GM21526 (cell line): Measurements from ENCODE around the gene PDE4DIP.
"Not testable (repeated sequence)": the region's sequence is repeated elsewhere in the genome, so short reads cannot be mapped to it uniquely, and the experiment has no call there.

Source experiments
- ATAC-seq: cut with Tn5 transposase; IDR thresholded peaks from one replicate; pipeline ENCODE4 v1.9.1; 2021; ENCODE audit warnings: moderate library complexity; ENCODE audit not compliant: unreplicated experiment, low FRiP score

The PDE4DIP gene

DNA sequence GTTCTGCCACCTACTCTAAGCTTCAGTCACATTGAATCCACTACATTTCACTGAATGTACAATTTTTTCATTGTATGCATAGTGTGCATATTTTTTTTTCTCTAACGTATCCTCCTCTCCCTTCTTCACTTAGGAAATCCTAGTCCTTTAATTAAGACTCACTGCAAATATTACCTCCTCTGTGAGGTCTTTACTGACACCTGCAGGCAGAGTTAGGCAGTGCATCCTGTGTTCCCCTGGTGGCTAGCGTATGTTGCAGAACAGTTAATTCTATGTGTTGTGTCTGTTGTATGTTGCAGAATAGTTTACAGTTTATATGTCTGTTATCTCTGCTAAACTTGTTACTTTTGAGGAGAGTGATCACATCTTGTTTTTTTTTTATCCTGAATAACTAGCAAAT, 121.9 kb downstream of the PDE4DIP start:
- not testable (repeated sequence) for ATAC-seq

DNA sequence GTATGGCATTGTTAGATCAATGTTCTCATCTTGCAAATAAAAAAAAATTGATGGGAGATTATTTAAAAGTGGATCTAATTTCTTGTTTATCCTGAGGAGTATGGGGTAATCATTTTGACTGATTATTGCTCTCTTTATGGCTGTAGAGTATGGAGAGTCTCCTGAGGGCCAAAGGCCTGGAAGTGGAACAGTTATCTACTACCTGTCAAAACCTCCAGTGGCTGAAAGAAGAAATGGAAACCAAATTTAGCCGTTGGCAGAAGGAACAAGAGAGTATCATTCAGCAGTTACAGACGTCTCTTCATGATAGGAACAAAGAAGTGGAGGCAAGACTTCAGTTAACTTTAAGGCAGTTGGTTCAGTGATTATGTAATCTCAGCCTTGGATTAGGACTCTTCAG, 123.4 kb downstream of the PDE4DIP start:
- ATAC-seq: not testable (repeated sequence)

DNA sequence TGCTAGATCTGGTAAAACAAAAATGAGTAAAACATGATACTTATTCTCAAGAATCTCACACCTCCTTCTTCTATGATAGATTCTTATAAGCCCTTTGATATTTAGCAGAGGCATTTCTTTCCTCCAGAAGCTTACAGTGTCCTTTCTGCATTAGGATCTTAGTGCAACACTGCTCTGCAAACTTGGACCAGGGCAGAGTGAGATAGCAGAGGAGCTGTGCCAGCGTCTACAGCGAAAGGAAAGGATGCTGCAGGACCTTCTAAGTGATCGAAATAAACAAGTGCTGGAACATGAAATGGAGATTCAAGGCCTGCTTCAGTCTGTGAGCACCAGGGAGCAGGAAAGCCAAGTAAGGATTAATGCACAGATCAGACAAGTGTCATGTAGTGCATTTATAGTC, 124.5 kb downstream of the PDE4DIP start:
- not testable (repeated sequence) for ATAC-seq

DNA sequence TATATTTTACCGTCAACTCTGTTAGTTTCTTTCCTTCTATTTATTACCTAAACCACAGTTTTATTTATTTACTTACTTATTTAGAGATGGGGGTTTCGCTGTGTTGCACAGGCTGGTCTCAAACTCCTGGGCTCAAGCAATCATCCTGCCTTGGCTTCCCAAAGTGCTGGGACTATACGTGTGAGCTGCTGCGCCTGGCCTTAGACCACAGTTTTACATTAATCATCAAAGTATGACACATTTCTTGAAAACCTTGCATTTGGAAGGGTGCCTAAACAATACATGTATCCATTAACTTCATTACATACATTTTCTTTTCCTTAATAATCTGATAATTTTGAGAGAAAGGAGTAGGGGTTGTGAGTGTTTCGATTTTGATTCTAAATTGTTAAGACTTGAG, 124.9 kb downstream of the PDE4DIP start:
- ATAC-seq: not testable (repeated sequence)

DNA sequence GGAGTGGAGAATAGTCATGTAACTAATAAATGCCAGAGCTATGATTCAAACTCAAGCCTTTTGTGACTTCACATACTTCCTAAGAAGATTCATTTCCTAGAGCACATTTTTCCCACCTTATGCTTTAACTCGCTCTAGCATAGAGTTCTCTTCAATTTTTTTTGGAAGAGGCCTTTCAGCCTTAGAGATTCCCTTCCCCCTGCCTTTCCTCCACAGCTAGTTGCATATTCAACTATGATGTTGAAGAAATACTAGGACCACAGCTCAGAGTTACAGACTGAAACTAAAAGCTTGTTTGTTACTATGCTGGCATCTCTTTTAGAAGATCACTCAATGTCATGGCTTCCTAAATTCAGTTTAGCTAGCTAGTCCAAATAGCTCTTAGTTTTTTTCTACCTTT, 131.2 kb downstream of the PDE4DIP start:
- ATAC-seq: not testable (repeated sequence)

DNA sequence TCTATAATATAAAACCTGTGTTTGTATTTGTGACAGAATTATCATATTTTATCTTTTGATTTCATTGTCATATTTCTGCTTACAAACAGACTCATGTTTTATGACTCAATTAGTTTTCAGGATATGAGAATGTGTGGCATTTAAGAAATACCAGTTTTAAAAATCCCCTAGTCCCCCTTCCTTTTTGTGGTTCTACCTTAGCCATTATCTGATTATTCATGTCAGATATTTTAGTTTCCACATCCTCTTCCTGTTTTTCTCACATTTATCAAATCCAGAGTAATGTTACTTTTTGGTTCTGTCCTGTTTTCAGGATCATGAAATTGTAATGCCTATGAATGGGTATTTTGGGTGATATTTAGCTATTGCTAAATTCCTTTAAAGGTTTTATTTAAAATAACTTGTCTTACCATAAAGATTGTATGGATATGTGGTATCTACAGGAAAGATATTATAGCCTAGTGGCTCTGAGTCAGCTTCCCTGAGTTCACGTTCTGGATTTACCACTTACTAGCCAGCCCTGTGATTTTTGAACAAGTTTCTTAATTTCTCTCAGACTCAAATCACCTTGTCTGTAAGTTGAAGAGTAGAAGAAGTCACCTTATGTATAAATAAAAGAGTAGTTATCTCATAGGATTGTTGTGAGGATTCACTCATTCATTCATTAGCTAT, 131.8 kb downstream of the PDE4DIP start:
- not testable (repeated sequence) for ATAC-seq

DNA sequence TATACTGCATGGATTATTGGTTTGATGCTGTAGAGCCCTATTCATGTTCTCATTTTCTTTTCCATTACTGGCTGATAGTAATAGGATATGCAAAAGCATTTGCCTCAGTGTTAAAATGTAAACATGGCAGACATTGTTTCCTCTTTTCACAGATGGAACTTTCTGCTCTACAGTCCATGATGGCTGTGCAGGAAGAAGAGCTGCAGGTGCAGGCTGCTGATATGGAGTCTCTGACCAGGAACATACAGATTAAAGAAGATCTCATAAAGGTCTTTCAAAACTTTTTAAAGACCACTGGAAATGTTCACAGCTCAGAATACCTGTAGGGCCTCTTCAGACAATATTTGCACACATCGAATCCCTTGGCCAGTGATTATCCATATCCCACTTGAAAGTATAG, 133.6 kb downstream of the PDE4DIP start:
- ATAC-seq: not testable (repeated sequence)

DNA sequence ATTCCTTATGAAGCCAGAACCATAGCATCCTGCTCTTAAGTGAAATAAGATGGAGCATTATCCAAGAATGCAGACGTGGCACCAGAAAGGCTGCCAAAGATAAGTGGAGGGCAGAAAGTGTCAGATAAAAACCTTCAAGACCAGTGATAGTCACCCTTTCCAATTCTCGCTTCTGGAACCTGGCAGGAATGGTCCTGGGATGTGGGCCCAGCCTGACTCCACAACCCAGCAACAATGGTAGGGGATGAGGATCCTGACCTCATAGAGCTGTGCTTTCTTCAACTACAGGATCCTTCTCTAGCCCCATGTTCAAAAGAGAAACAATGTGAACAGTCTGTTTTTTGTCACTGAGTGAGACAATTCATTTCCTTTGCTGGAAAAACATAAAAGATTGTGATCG, 145.2 kb downstream of the PDE4DIP start:
- ATAC-seq: not testable (repeated sequence)

DNA sequence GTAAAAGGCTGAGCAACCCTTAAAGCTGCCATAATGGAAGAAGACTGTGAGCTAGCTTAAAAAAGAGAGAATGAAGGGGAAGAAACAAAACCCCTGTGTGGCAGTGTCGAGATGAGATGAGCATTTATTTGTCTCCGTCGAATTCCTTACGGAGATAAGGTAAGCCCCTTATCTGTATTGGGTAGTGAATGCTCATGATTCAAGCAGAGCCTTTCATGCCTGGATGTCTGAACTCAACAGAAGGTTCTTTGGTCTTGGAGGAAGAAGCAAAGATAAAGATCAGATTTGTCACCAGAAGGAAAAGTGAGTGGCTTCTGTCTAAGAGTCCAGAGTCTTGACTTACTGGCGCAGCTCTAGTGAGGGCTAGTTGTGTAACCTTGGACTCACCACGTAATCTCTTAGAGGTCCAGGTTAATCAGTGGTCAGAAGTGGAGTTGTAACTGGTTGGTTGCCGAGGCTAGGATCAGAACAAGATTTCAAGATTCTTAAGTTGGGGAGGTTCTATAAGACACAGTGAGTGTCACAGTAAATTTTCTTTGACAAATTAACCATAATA, 146.1 kb downstream of the PDE4DIP start:
- ATAC-seq: not testable (repeated sequence)

DNA sequence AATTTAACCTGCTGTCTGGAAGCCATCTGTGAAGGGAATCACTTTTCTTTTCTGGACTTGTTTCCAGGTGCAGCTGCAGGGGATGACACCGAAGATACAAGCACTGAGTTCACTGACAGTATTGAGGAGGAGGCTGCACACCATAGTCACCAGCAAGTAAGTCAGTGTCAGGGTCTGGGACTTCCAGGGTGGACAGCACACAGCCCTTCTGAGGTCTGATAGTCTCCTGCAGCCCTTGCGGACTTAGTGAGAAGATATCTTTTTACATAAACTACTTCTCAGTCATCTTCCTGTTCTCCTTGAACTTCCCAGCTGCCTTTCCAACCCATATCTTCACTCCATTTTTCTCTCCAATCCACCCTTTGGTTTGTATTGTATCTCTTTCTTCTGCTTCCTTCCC, 147.6 kb downstream of the PDE4DIP start:
- ATAC-seq: not testable (repeated sequence)

DNA sequence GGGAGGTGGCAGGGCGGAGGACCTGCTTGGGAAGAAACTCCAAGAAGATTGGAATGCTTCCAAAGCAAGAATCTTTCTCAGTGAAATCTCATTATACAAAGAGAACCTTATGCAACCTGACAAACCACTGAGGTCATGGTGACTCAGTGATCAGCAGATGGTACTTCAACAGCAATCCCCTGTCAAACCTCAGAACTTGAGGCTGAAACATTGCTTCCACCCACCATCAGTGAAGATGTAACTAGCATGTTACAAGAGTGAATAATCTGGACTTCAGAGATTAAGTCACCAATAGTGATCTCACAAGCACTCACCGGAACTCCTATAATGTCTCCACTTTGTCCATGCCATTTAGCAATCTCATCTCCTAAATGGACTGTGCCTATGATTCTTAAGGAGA, 148.1 kb downstream of the PDE4DIP start:
- ATAC-seq: not testable (repeated sequence)

DNA sequence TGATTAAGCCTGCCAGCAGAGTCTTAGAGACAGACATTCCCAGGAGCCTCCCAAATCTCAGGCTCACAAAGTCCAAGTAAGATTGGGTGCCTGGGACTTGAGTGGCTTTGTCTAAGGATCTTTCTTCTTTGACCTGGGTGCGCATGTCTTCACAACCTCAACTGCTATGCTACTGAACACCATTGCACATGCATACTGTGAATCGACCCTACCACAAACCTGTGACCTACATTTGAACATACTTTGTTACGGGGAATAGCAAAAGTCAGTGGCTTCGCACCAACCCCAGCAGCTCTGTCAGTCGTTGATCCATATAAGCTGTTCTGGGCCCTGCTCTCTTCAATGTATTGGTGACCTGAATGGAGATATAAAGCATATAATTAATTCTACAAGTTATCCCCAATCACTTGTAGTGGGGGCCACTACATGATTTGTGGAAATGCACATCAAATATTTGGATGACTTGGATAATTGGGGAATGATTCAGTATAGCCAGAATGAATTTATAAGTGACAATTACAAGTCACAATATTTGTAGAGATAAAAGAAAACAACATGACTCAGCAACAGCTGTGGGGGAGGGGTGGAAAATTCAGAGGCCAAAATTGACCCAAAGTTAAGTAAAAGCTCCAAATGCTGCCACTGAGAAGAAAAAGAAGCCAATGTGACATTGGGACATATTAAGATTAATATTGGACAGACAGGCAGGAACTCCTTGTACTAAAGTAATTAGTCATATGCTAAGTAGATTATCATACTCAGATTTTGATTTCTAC, 152.4 kb downstream of the PDE4DIP start:
- ATAC-seq: not testable (repeated sequence)

DNA sequence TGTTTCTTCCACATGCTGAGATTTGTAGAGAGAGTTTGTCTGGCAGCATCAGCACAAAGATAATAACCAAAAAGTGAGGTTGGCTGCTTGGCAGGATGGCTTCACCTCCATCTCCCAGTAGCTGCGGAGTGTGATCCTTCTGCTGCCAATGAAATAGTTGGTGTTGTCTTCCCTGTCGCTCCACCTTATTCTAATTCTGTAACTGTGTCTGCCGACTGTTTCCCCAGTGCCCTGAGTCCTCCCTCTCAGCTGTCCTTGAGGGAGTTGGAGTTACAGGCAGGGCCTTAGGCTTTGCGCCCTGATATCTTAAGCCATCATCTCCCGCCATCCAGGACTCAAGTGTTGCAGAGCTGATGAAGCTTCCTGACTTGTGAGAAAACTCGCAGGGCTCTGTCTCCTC, 153.2 kb downstream of the PDE4DIP start:
- ATAC-seq: not testable (repeated sequence)

DNA sequence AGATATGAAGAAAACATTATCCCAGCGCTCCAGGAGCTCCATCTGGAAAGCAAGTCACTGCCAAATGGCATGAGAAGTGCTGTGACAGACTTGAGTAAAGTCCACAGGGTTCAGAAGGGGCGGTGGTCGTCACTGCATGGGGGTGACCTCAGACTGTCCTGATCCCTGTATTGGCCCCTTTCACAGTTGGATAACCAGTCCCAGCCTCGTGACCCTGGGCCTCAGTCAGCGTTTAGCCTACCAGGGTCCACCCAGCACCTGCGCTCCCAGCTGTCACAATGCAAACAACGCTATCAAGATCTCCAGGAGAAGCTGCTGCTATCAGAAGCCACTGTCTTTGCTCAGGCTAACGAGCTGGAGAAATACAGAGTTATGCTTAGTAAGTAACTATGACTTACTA, 158.4 kb downstream of the PDE4DIP start:
- not testable (repeated sequence) for ATAC-seq

DNA sequence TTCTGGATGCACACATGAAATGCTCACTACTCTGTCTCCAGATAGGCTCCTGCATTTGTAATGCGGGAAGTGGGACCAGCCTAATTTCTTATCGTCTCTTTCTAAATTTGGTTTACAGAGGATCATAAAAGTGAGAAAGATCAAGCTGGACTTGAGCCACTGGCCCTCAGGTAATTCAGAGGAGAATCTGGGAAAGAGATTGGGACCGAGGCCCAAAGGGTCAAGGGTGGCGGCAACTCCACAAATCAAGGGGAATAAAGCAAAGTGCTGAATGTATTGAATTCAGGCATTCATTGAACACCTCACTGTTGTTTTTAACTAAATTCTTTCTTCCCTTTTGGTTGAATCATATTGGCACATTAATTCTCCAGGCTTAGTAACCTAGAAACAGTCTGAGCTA, 164.1 kb downstream of the PDE4DIP start:
- ATAC-seq: not testable (repeated sequence)

DNA sequence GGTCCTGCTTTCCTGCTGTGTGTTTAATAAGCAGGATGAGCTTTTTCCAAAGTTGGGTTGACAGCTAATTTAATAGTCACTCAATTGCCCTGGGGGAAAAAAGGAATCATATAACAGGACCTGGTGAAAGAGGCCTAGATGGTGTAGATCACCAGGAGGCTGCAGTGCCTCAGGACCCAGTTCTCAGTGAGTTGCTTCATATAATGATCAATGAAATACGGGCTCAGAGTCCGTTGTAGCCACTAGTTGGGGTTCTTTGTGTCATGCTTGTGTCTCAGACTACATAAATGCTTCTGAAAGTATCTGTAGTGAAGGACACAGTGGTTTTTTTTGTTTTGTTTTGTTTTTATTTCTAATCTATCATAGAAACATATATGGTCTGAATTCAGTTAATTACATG, 164.5 kb downstream of the PDE4DIP start:
- ATAC-seq: not testable (repeated sequence)

DNA sequence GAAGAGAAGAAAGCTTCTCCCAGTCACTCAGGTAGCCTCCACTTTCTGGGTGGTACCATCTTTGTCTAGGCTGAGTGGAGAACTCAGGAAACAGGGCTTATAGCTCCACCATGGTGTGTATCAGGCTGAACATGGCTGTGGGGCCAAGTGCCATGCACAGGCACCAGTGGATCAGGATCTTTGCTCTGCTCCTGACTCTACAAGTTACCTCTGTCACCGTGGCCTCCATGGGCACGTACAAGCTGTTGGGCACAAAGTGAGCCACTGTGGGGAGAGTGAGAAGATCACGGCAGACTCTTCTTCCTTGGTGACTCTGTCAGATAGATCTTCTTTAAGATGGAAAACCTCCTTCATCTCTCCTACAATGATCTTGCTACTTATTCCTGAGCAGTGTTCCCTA, 165.5 kb downstream of the PDE4DIP start:
- ATAC-seq: not testable (repeated sequence)

DNA sequence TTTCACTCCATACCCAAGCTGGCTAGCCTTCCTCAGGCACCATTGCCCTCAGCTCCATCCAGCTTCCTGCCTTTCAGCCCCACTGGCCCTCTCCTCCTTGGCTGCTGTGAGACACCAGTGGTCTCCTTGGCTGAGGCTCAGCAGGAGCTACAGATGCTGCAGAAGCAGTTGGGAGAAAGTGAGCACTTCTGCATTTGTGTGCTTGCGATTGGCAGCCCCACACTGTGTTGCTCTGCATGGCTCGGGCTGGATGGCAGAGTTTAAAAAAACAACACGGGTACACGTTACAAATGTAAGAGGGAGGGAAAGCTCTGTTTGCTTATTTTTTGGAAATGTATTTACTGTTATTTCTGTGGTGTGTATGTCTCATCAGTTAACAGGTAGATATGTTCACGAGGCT, 168.4 kb downstream of the PDE4DIP start:
- not testable (repeated sequence) for ATAC-seq

DNA sequence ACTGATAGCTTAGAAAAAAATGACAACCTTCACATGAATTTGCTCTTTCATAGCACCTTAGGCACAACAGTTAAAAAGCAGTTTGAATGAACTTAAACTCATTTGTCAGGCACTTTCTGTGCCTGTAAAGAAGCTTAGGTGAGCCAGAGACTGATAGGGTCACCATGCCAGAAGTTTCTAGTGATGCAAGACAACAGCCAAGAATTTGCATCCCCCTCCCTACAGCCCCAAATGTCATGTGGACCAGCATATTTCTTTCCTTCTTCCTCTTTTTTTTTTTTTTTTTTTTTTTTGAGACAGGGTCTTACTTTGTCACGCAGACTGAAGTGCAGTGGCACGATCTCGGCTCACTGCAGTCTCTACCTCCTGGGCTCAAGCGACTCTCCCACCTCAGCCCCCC, 169.3 kb downstream of the PDE4DIP start:
- ATAC-seq: not testable (repeated sequence)

DNA sequence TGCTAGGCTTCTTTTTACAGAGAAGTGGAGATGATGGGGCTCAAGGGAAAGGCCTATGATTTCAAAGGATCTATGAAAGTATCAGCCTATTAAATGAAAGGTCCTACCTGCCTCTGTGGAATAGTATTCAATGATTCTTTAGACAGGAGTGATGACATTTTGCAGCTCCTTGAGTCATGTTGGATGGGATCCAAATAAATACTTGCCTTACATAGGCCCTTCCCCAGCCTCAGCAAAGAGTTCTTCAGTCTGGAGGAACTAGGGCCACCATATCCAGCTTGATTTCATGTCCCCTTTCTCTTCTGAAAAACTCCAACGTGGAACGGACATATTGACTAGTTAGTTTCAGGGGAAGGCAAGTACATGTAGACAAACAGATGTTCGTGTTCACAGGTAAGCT, 171.3 kb downstream of the PDE4DIP start:
- ATAC-seq: not testable (repeated sequence)

DNA sequence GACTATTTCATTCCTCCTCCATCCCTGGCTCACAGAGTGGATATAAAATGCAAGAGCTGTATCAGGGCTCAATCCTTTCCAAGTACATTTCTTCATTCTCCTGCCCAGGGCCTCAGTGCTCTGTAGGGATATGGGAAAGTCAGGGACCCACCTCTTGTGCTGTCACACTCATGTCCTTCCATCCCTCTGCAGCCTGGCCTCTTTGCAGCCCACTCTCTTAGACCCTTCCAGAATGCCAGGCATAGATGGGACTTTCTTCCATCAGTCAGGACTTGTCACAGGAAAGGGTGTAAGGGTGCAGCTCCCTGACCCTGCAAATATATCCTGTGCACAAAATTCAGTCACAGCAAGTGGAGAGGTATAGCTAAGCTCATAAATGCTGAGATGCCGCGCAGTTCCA, 172.4 kb downstream of the PDE4DIP start:
- not testable (repeated sequence) for ATAC-seq

DNA sequence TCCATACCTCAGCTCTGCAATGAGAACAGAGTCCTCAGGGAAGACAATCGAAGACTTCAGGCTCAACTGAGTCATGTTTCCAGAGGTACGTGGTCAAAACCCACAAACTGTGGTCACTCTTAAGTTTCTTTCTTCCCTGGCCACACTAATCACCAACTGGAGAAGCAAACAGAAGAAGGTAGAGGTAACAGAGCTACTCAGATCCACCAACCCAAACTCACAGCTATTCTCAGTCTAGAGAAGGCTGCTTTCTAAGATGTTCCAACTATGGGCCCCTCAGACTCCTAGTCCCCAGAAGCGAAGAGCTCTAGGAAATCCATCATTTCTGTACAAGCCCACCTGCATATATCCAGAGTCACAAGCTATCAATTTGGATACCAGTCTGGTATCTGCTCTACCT, 174.3 kb downstream of the PDE4DIP start:
- ATAC-seq: not testable (repeated sequence)
